T-helper 2 cell (primary cell): ENCODE data around the gene LIN9.

Experiments
- DNase-seq, 5 experiments: peaks; one replicate each; pipeline versions ENCODE4 v3.0.0 to v3.0.0-alpha.2; 2012 to 2022

Gene LIN9

DNA sequence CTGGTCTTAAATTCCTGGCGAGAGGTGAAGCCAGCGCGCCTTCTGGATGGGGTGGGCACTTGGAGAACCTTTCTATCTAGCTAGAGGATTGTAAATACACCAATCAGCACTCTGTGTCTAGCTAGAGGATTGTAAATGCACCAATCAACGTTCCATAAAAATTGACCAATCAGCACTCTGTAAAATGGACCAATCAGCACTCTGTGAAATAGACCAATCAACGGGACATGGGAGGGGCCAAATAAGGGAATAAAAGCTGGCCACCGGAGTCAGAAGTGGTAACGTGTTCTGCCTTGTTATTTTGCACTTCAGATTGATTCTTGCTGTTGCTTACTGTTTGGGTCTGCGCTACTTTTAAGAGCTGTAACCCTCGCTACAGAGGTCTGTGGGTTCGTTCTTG, 12.0 kb upstream of the LIN9 start:
- no peak for DNase-seq

DNA sequence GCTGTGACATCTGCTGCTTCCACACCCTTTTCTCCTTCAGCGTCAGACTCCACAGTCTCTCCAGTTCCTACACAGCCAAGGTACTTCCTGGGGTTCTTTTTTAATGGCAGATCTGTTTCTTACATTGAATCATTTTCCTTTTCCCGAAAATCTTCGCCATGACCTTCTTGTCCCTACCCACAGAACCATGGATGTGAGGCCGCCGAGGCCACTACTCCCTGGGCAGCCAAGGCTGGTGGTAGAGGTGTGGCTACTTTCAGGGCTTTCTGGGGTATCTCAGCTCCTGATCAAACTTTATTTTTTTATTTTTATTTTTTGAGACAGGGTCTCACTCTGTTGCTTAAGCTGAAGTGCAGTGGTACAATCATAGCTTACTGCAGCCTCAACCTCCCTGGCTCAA, 9.5 kb upstream of the LIN9 start:
- DNase-seq, result no peak

DNA sequence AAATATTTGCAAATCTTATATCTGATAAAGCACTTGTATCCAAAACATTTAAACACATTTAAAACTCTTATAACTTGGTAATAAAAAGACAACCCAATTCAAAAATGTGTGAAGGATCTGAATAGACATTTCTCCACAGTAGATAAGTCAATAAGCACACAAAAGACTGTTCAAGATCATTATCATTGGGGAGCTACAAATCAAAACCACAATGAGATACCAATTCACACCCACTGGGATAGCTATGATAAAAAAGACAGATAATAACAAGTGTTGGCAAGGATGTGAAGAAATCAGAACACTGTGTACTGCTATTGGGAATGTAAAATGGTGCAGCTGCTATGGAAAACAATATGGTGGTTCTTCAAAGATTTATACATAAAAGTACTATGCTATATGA, 5.1 kb upstream of the LIN9 start:
- DNase-seq, result peak in 1 of 5 experiments; percentile 59

DNA sequence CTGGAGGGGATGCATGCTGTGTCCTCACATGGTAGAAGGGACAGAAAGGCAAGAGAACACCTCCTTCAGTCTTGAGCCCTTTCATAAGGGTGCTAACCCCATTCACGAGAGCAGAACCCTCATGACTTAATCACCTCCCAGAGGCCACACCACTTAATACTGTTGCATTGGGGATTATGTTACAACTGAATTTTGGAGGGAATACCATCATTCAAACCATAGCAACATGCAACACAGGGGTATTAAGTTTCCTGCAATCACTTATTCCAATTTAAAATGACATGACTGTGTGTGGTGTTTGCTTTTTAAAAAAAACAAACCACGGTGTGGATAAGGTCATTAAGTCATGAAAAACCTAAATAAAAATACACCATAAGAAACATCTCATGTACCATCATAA, 3.1 kb upstream of the LIN9 start:
- DNase-seq, result no peak

DNA sequence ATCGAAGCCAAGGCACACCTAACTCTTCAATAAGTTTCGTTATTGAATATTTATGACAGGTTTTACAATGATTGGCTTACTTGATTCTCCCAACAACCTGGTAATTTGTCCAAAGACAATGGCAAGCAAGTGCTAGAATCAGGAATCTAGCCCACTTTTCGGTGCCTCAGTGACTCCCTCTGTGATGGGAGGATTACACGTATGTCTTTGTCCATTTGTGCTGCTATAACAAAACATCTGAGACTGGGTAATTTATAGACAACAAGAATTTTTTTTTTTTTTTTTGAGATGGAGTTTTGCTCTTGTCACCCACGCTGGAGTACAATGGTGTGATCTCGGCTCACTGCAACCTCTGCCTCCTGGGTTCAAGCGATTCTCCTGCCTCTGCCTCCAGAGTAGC, 2.4 kb upstream of the LIN9 start:
- DNase-seq, result no peak

DNA sequence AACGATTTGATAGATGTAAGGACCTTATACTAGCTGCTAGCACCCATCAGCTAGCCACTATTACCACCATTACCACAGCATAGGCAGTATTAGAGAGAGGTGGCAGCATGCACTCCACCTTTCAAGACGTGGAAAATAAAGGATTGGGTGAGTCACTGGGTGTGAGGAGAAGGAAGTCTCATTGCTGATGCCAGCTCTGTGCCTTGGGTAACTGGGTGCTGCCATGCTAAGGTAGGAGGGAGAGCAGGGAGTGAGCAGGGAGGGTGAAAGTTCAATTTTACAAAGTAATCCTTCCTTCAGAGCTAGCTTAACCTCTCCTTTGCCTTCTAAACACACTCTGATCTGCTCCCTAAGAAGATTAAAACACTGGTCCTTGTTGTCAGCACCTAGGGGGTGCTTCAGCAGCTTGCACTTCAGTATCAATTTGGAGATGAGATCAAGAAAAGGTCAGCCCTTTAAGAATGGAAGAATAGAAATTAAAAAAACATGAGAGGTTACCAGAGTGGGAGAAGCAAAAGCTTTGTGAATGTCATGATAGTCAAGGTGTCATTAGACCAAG, 1.8 kb upstream of the LIN9 start:
- no peak for DNase-seq

DNA sequence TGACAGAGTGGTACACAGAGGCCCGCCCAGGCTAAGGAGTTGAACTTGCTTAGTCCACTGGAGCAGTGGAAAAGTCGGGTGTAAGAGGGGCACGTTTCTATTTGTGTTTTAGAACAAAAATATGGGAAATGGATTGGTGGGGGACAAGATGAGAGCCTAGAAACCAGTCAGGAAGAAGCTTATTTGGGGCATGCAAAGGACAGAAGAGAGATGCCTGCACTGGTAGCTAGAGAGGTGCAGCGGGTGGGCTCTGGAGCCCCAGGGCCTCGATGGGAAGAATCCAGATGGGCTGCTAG, 1.2 kb upstream of the LIN9 start:
- DNase-seq, result no peak

DNA sequence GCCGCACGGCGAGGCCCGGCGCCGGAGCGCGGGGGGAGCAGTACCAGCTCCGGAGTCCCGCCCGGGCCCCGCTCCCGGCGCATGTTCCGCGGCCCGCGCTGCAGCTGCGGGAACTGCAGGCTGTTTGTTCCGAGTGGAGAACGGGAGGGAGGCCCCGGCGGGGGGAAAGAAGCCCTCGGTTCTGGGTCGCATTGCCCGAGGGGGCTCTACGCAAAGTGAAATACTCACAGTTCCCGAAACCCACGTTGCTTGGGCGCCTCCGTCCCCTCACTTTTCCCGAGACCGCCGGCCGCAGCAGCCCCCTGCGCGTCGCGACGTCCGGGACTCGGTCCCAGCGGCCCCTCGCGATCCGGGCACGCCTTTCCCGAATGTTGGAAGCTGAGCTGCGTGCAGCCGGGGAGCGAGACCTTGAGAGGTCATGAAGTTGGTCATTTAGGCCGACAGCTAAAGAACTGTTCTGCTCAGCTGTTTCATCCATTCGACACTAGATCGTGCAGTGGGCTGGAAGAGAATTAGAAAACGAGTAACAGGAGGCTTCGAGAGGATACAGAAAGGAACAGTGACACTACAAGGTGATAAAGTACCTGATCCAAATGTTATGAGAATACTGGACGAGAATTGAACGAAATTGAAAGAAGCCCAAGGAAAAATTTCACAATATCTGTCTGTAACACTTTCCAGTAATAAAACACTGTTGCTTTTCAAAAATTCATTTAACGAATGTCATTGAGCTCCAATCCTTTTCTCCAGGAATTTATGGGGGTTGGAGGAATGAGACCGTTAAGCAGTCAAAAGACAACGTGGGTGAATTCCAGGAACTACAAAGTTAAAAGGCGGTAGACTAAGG, 657 bp upstream of the LIN9 start:
- DNase-seq, result peak in 1 of 5 experiments; percentile 14

DNA sequence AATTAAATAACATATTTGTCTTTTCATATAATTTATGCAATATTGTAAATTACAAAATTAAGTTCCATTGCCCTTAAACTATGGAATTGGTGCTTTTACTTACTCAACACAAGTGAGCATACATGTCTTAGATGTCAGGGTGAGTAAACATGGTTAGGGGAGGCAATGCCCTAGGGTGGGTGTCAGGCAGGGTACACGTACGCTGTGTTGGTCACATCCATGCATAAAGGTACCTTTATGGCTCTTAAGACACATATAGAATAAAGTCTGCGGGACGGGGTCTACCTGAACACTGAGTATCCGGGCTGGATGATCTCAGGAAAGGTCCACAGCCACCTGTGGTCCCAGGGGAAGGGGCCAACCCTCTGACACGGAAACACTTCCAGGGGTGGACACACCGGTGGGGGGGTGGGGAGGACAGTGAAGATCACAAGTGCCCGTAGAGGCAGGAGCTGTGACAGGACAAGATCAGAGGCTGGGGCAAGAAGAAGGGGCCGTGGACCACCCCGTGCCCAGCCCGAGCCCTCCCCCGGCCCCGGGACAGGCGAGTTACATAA, 720 bp downstream of the LIN9 start:
- DNase-seq, result no peak

DNA sequence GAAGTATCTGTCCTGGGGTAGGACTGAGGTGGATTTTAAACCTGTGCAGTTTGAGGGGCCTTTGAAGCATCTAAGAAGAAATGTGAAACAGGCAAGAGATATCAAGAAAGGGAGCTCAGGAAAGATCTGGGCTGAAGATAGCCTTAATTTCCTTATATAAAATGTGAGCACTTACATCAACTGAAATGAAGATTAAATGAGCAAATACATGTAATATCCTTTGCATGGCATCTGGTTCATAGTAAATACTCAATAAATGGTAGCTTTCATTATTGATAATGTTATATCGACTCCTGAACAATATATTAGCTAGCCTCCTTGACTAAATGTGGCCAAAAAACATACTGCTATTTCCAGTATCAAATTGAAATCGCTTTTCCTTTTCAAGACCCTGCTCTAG, 2.5 kb downstream of the LIN9 start:
- no peak for DNase-seq

DNA sequence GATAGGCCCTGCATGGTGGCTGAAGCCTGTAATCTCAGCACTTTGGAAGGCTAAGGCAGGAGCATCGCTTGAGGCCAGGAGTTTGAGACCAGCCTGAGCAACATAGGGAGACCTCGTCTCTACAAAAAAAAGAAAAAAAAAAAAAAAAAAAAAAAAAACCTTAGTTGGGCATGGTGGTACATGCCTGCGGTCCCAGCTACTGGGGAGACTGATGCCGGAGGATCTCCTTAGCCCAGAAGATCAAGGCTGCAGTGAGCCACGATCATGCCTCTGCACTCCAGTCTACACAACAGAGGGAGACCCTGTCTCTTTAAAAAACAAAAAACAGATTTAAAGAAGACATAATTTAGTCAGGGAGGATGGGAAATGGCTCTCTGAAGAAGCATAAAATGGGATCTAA, 3.8 kb downstream of the LIN9 start:
- no peak for DNase-seq

DNA sequence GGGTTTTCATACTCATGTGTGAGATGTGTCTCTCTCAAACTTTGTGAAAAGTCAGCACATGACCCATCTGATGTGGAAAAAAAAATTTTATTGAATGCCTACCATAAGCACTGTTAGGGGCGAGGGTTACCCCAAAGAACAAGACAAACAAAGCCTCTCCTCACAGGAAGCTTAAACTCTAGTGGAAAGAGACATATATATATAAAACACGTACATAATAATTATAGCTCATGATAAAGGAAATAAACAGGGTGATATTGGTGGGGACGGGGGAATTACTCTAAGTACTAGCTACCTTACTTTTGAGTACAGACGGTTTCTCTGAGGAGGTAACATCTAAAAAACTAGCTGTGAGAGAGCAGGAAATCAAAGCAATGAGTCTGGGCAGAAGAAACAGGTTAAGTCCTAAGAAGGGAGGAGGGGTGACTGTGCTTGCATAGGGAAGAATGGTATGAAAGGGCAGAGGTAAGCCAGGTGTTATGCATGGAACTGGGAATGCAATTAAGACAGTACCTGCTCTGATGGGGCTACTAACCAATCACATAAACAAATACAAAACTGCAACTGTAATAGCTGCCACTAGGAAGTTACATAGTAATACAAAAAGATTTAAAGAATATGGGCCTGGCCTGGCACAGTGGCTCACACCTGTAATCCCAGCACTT, 4.5 kb downstream of the LIN9 start:
- no peak for DNase-seq

DNA sequence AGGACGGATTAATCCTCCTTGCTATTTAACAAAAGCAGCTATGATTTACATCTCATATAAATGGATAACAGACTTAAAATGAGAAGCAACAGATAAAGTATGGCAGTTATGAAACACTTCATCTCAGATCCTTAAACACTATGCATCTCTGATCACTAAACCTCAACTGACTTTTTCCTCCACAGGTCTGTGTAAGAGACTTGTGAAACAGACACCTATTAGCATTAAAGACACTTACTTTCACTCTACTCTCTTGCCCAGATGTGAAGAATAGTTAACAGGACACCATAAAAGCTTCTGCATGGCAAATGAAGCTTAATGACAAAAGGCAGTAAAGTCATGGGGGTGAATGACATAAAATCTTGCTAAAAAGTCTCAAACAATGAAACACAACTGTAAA, 6.2 kb downstream of the LIN9 start:
- no peak for DNase-seq

DNA sequence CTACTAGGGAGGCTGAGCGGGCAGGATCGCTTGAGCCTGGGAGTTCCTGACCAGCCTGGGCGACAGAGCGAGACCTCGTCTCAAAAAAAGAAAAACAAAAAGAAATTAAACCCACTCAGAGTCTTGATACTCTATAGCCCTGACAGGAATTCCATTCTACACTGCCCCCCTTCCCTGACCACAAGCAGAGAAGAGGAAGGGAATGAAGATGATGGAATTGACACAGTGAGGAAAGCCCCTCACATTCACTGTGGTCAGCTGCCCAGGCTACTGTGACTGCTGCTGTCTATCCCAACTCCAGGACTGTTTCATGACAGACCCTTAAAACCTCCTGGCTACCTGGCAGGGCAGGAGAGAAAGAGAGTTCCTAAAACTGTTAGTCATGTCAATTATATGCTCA, 12.1 kb downstream of the LIN9 start:
- DNase-seq, result no peak

DNA sequence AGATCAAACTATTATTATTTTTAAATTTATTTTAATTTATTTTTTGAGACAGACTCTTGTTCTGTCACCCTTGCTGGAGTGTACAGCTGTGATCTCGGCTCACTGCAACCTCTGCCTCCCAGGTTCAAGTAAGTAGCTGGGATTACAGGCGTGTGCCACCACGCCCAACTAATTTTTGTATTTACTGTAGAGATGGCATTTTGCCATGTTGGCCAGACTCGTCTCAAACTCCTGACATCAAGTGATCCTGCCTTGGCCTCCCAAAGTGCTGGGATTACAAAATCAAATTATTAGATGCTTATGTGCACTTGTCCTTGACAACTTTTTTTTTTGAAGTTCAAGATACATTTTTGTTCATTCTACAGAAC, 15.4 kb downstream of the LIN9 start:
- DNase-seq, result no peak

DNA sequence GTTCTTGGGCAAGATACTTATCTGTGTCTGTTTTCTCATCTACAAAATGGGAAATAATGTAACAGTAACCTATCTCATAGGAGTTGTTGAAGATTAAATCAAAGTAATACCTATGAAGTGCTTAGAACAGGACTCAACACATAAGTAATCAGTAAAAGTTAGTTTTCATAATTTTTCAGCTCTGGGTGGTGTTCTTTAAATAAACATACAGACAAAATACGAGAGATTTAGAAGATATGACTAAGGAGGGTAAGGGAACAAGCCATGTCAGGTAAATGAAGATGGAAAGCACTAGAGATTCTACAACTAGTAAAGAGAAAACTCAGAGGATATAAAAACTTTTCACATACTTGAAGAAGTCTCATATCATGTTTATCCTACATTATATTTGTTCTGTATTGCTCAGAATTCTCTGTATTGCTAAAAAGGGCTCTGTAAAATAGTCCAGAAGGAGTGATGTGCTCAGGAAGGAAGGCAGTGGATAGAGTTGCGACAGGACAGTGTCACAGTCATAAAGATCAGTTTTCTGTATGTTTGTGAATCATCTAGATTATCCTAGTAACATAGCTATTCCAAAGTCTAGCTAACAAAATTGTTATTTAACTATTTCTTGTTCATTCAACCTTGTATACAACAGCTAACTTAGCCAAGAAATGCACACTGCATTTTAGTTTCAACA, 16.0 kb downstream of the LIN9 start:
- DNase-seq, result no peak

DNA sequence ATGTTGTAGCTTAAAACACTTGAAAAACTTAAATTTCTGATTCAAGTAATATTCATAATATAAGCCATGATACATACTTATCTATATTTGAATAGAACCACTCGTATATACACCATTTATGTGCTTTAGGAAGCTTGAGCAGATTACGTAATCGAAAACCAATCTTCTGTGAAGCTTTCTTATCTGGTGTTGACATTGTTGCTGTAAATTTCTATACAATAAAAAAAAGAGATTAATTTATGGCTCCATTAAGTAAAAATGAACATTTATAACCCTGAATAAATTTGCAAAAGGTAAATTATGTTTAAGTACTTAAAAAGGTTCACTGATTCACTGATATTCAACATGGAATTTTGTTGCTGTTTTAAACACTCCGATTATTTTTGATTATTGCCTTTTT, 21.4 kb downstream of the LIN9 start:
- DNase-seq, result no peak

DNA sequence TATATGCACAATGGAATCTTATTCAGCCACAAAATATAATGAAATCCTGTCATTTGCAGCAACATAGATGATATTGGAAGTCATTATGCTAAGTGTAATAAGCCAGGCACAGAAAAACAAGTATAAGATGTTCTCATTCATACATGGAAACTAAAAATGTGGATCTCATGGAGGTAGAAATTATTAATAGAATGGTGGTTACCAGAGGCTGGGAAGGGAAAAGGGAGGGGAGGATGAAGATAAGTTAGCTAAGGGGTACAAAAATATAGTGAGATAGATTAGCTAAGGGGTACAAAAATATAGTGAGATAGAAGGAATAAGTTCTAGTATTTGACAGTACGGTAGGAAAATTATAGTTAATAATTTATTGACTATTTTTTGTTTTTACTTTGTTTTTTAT, 27.9 kb downstream of the LIN9 start:
- DNase-seq, result no peak

DNA sequence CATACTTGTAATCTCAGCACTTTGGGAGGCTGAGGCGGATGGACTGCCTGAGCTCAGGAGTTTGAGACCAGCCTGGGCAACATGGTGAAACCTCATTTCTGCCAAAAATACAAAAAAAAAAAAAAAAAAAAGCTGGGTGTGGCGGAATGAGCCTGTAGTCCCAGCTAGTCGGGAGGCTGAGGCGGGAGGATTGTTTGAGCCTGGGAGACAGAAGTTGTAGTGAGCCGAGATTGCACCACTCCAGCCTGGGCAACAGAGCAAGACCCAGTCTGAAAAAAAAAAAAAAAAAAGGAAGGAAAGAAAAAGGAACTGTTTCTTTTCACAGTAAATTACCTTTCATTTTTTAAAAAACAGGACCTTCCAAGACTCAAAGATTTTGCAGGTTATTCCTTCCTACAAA, 29.5 kb downstream of the LIN9 start:
- no peak for DNase-seq

DNA sequence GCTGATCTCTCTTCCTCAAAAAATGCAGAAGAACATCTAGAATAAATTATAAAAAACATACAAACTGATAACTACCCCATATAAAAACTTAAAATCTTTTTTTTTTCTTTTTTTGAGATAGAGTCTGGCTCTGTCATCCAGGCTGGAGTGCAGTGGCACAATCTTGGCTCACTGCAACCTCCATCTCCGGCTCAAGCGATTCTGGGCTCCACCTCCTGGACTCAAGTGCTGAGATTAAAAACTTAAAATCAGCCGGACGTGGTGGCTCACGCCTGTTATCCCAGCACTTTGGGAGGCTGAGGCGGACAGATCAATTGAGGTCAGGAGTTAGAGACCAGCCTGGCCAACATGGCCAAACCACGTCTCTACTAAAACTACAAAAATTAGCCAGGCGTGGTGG, 31.1 kb downstream of the LIN9 start:
- no peak for DNase-seq

DNA sequence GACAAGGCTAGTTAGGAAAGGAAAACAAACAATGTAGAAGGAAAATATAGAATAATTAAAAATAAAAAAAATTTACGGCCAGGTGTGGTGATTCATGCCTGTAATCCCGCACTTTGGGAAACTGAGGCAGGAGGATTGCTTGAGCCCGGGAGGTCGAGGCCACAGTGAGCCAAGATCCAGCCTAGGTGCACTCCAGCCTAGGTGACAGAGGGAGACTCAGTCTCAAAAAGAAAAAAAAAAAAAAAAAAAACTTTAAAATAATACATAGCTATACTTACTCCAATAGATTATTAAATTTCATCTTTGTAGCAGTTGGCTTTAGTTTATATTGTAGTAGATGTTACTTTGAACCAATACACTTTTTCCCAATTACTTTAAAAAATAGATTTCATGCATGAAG, 32.0 kb downstream of the LIN9 start:
- DNase-seq, result no peak

DNA sequence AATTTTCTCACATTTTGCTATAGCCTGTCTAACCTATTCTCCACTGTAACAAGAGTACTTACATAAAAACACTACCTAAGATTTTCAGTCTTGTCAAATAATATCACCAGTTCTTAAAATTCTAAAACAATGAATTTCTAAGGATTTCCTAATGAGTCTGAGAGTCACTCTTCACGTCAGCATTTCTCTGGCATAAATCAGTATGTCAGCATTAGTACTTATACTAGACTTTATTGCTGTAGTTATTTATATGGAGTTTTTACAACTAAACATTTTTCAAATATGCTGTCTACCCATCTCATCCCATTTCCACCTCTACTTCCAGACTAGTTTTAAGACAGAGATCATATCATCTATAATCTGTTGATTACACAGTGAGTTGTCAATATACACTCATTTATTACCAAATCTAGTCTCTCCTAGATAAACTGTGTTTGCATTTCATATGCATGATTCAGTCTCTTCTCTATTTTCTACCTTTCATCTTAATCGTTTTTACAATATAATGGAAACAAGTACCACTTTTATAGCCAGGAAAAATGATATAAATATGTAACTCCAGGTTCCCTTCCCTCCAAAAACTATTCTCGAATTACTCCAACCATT, 32.8 kb downstream of the LIN9 start:
- no peak for DNase-seq

DNA sequence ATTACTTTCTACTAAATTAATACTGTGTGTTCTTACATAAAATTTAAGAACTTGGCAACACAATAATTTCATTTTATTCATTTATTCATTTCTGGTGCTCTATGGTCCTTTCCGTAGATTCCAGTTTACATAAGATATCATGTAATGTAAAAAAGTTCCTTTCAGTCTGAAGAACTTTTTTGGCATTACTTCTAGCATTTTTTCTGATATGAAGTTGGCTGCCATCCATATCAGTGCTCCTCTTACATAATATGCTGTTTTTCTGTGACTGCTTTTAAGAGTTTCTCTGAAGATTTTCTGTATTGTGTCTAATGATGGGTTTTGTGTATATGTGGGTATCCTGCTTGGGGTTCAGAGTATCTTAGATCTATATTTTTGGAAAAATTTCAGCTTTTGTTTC, 34.8 kb downstream of the LIN9 start:
- no peak for DNase-seq
